ENCODE measurements around the gene SORCS3.

GRCh38 chr10:104732222-104732621 lies 91.1 kb downstream of the SORCS3 start:
- TF ChIP-seq CTCF (conservative IDR thresholded peaks at IDR 0.05) (no peak), ZFX (IDR thresholded peaks at IDR 0.05) (no peak)

Measured in C4-2B (cell line).